ENCODE results near the gene ZBTB46. TPM values are rescaled to one million over a fixed set of nuclear protein-coding genes. Genes with fewer than 3 reads are reported as not detected.

The ZBTB46 gene
- total and polyA plus RNA-seq, 2 donors (not counting 1 experiment from before 2014, with no cell fraction given), result 0.96 to 4.5 TPM

GRCh38 chr20:63831993-63832686, 1.1 kb upstream of the ZBTB46 start:
- Histone ChIP-seq H3K36me3 (ENCODE audit: control insufficient read depth, insufficient read depth, low read length) (no peaks in the 10 kb centered on the region), H3K4me2 (ENCODE audit: extremely low read depth, insufficient read depth, low read length) (no peak overlapping the region), H3K4me3 (replicated peaks in 1 of 4; ENCODE audit: control extremely low read depth in 1 of 4, insufficient read depth in 1 of 4, low read depth in 3 of 4, low read length in 4 of 4) (peak overlapping the region in 1 of 4 experiments; percentile 10), H3K27ac (ENCODE audit: insufficient read depth, low read length) (no peak overlapping the region), H2AFZ (ENCODE audit: low read length) (no peak overlapping the region), H4K20me1 (ENCODE audit: control insufficient read depth, extremely low read depth, insufficient read depth, low read length) (no peaks in the 10 kb centered on the region), H3K4me1 (ENCODE audit: control insufficient read depth, extremely low read depth, insufficient read depth, low read length) (peaks cover 12% of the 10 kb centered on the region), H3K9ac (ENCODE audit: insufficient read depth, low read length) (no peak overlapping the region), H3K79me2 (ENCODE audit: control insufficient read depth, insufficient read depth, low read length) (no peaks in the 10 kb centered on the region), H3K9me3 (ENCODE audit: control insufficient read depth, insufficient read depth, low read depth, low read length) (no peaks in the 10 kb centered on the region), H3K27me3 (ENCODE audit: control insufficient read depth, insufficient read depth, low read length) (peaks cover 10% of the 10 kb centered on the region)
- TF ChIP-seq EZH2 (IDR thresholded peaks at IDR 0.05; ENCODE audit: low read length, missing control alignments), result no peak
- peak in 1 of 2 donors; percentile 32 for DNase-seq (ENCODE audit: low read depth in 2 of 2)

GRCh38 chr20:63831646-63831992, 555 bp upstream of the ZBTB46 start:
- no peaks in the 10 kb centered on the region for H4K20me1 ChIP-seq (ENCODE audit: control insufficient read depth, extremely low read depth, insufficient read depth, low read length)
- H3K9me3 ChIP-seq (ENCODE audit: control insufficient read depth, insufficient read depth, low read depth, low read length), result no peaks in the 10 kb centered on the region
- peak overlapping the region in 2 of 4 experiments; percentile 6 to 42 for H3K4me3 ChIP-seq (replicated peaks in 1 of 4; ENCODE audit: control extremely low read depth in 1 of 4, insufficient read depth in 1 of 4, low read depth in 3 of 4, low read length in 4 of 4)
- no peak overlapping the region for H2AFZ ChIP-seq (ENCODE audit: low read length)
- H3K79me2 ChIP-seq (ENCODE audit: control insufficient read depth, insufficient read depth, low read length), result no peaks in the 10 kb centered on the region
- no peak for DNase-seq (ENCODE audit: low read depth in 2 of 2)
- no peak for TF ChIP-seq EZH2 (IDR thresholded peaks at IDR 0.05; ENCODE audit: low read length, missing control alignments)
- no peak for TF ChIP-seq CTCF (conservative IDR thresholded peaks at IDR 0.05 in 1 of 2, IDR thresholded peaks at IDR 0.05 in 1 of 2; ENCODE audit: low read depth in 1 of 2, low read length in 2 of 2)
- no peak overlapping the region for H3K4me2 ChIP-seq (ENCODE audit: extremely low read depth, insufficient read depth, low read length)
- peaks cover 10% of the 10 kb centered on the region for H3K27me3 ChIP-seq (ENCODE audit: control insufficient read depth, insufficient read depth, low read length)
- H3K4me1 ChIP-seq (ENCODE audit: control insufficient read depth, extremely low read depth, insufficient read depth, low read length), result peaks cover 12% of the 10 kb centered on the region
- H3K36me3 ChIP-seq (ENCODE audit: control insufficient read depth, insufficient read depth, low read length), result no peaks in the 10 kb centered on the region
- H3K27ac ChIP-seq (ENCODE audit: insufficient read depth, low read length), result no peak overlapping the region
- H3K9ac ChIP-seq (ENCODE audit: insufficient read depth, low read length), result no peak overlapping the region

GRCh38 chr20:63829945-63830835, 874 bp downstream of the ZBTB46 start:
- no peak for TF ChIP-seq EZH2 (IDR thresholded peaks at IDR 0.05; ENCODE audit: low read length, missing control alignments)
- no peak for TF ChIP-seq CTCF (conservative IDR thresholded peaks at IDR 0.05 in 1 of 2, IDR thresholded peaks at IDR 0.05 in 1 of 2; ENCODE audit: low read depth in 1 of 2, low read length in 2 of 2)
- no peak overlapping the region for H3K27ac ChIP-seq (ENCODE audit: insufficient read depth, low read length)
- no peaks in the 10 kb centered on the region for H3K79me2 ChIP-seq (ENCODE audit: control insufficient read depth, insufficient read depth, low read length)
- H3K9me3 ChIP-seq (ENCODE audit: control insufficient read depth, insufficient read depth, low read depth, low read length), result no peaks in the 10 kb centered on the region
- H2AFZ ChIP-seq (ENCODE audit: low read length), result no peak overlapping the region
- H3K4me2 ChIP-seq (ENCODE audit: extremely low read depth, insufficient read depth, low read length), result peak overlapping the region; percentile 44
- H4K20me1 ChIP-seq (ENCODE audit: control insufficient read depth, extremely low read depth, insufficient read depth, low read length), result no peaks in the 10 kb centered on the region
- H3K9ac ChIP-seq (ENCODE audit: insufficient read depth, low read length), result no peak overlapping the region
- peak overlapping the region; percentile 37 to 75 (median 60) for H3K4me3 ChIP-seq (replicated peaks in 1 of 4; ENCODE audit: control extremely low read depth in 1 of 4, insufficient read depth in 1 of 4, low read depth in 3 of 4, low read length in 4 of 4)
- peak in 1 of 2 donors; percentile 31 for DNase-seq (ENCODE audit: low read depth in 2 of 2)
- no peaks in the 10 kb centered on the region for H3K36me3 ChIP-seq (ENCODE audit: control insufficient read depth, insufficient read depth, low read length)
- peaks cover 10% of the 10 kb centered on the region for H3K27me3 ChIP-seq (ENCODE audit: control insufficient read depth, insufficient read depth, low read length)
- H3K4me1 ChIP-seq (ENCODE audit: control insufficient read depth, extremely low read depth, insufficient read depth, low read length), result peaks cover 10% of the 10 kb centered on the region
